Epithelial cell of proximal tubule (primary cell): ENCODE results near the gene SLC29A2. TPM values are rescaled to one million over a fixed set of nuclear protein-coding genes. Genes with fewer than 3 reads are reported as not detected.
A peak's percentile ranks its signal among the peaks of the same experiment; 100 is the strongest.

Source experiments
- DNase-seq: peaks from one replicate; pipeline ENCODE4 v3.0.0-alpha.2; 2011; ENCODE audit warnings: low read depth
- H3K4me3 ChIP-seq: 2 replicates; pipeline ENCODE4 v1.5.1; 2011; ENCODE audit warnings: low read depth, mild to moderate bottlenecking, low read length
- total RNA-seq: library from RNA; depleted of rRNA; stranded (reverse); fragments of >200 nt; gene quantifications from 2 replicates; pipeline ENCODE4 v1.2.3, GENCODE V29; 2015
- TF ChIP-seq, protein P1 (sequence below): conservative IDR thresholded peaks from 2 replicates; pipeline ENCODE4 v1.5.1; 2012; ENCODE audit warnings: low read depth, mild to moderate bottlenecking, low read length

Gene SLC29A2
- total RNA-seq, 1 donor from 2014 or later = 6.6 TPM

DNA sequence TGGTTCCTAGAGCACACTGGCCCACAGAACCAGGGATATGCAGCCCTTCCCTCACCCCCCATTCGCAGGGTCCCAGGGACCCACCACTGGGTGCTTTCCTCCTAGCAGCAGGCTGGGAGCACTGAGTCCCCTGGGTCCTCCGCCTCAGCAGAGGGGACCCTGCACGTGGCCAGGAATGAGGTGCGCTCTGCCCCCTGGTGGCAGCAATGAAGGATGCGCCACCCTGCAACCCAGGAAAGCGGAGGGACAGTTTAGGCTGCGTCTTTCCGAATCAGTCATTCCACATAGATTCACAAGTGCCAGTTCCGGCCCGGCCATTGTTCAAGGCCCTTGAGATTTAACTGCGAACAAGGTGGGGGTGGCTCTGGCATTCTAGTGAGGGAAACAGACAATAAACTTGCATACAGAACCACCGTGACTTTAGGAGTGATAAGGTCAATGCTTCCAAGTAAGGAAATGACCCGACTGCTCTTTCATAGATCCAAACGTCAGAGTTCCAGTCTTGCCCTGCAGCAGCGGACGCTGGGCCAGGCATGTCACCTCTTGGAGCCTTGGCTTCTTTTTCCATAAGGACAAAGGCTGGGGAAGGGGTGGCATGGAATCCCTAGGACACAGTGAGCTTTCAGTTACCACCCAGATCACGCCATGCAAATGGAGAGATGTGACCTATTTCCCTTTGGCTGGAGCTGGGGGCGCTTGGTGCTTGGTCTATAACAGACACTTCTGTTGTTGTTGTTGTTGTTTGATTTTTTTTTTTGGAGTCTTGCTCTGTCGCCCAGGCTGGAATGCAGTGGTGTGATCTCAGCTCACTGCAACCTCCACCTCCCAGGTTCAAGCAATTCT lies 43.0 kb downstream of the SLC29A2 start:
- no peak overlapping the region for H3K4me3 ChIP-seq
- TF ChIP-seq, protein P1, sequence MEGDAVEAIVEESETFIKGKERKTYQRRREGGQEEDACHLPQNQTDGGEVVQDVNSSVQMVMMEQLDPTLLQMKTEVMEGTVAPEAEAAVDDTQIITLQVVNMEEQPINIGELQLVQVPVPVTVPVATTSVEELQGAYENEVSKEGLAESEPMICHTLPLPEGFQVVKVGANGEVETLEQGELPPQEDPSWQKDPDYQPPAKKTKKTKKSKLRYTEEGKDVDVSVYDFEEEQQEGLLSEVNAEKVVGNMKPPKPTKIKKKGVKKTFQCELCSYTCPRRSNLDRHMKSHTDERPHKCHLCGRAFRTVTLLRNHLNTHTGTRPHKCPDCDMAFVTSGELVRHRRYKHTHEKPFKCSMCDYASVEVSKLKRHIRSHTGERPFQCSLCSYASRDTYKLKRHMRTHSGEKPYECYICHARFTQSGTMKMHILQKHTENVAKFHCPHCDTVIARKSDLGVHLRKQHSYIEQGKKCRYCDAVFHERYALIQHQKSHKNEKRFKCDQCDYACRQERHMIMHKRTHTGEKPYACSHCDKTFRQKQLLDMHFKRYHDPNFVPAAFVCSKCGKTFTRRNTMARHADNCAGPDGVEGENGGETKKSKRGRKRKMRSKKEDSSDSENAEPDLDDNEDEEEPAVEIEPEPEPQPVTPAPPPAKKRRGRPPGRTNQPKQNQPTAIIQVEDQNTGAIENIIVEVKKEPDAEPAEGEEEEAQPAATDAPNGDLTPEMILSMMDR = peak; percentile 92
- DNase-seq = no peak

DNA sequence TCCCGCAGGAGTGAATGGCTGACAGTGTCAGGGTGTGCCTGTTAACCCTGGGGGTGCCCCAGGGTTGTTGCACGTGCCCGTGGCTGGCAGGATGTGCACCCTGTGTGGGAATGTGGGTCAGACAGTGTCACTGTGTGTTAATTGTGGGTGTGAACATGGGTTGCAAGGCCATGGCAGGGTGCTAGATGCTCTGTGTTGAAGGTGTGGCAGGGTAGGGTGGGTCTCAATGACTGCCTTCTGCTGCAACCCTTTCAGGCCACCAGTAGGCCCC lies 43.6 kb downstream of the SLC29A2 start:
- TF ChIP-seq, protein P1 = no peak
- no peak for DNase-seq
- no peak overlapping the region for H3K4me3 ChIP-seq

DNA sequence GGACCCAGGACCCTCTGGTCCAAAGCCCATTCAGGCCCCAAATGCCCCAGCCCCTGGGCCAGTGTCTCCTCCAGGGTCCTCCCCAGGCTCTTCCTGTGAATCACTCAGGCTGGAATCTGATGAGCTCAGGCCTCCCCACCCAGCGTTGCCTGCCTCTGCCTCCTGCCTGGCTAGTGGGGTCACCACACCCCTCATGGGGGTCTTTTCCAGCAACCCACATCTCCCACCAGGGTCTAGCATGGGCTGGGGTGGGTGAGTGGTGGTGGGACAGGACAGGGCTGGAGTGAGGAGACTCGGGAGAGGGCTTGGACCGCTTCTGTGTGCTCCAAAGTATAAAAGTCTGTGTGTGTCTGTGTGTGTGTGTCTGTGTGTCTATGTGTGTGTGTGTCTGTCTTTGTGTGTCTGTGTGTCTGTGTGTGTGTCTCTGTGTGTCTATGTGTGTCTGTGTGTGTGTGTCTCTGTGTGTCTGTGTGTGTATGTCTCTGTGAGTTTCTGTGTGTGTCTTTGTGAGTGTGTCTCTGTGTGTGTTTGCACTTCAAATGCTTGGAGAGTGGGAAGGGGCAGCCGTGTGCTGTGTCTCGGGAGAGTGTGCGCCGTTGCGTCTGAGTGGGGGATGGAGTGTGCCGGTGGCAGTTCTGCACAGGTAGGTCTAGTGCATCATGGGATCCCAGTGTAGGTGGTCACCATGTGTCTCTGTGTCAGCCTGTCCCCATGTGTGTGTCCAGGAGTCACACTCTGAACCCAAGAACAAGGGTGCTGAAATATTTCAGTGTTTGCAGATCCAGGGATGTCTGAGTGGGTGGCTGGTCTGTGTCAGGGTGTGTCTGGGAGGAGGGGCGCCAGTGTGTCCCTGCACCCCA lies 44.2 kb downstream of the SLC29A2 start:
- TF ChIP-seq, protein P1 = peak; percentile 8
- DNase-seq = no peak
- no peak overlapping the region for H3K4me3 ChIP-seq

DNA sequence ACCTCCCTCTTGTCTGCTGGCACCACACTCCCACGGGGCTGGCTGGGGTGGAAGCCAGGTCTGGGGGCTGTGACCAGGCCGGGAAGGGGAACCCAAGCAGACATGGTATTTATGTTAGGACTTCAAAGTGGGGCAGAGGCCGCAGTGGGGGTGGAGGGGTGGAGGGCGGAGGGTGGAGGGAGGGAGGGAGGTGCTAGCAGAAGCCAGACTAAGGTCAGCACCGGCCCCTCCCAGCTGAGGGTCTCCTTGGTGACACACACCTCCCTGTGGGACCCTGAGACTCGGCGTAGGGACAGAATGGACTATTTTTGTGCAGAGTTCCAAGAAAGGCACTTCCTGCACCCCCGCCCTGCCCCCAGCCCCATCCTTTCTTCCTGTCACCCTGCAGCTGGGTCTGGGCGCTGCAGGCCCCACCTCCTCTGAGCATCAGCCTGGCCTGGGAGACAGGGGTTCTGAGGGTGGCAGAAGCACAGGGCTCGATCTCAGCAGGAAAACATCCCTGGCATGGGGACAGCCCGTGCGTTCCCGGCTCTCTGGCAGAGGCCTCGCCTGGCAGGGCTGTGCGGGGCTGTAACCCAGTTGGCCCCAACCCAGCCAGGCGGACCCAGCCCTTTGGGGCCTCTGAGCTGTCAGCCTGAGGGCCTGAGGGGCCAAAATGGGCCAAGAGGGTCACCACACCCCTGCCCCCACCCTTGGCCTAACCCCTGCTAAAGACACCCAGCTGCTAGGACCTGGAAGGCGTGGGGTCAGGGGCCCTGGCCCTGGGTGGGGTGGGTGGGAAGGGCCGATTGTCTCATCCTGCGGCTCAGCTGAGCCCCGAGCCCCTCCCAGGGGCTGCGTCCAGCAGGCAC lies 45.1 kb downstream of the SLC29A2 start:
- H3K4me3 ChIP-seq = no peak overlapping the region
- no peak for DNase-seq
- TF ChIP-seq, protein P1 = no peak

DNA sequence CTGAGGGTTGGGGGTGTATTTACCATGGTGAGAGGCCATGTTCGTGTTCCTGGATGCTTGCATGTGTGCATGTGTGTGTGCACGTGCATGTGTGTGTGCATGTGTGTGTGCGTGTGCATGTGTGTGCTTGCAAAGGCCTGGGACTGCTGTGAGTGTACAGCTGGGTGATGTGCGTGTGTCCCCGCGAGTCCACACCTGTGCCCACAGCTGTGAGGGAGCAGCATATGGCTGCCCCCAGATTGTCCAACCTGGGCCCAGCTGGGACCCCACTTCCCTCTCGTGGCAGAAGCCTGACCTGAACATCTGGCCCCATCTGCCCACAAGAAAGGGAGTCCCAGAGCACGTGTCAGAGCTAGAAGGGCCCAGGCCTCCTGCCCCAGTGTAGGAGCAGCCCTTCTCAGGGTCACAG lies 46.3 kb downstream of the SLC29A2 start:
- H3K4me3 ChIP-seq = no peak overlapping the region
- DNase-seq = no peak
- TF ChIP-seq, protein P1 = no peak

DNA sequence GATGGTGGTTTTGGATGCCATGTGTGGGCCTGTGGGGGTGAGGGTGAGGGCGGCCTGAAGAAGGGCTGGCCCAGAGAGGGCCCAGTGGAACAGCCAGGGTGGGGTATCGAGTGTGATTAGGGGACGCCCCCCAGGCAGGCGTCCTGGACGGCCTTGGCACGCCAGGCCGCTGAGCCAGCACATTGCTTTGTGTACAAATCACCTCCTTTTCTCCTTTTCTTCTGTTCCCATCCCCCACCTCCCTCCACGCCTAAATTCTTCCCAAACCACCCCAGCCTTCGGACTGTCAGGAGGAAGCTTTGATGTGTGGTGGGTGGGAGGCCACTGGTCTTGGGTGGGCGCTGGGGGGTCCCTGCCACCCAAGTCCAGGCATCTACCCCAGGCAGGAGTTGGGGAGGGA lies 46.9 kb downstream of the SLC29A2 start:
- TF ChIP-seq, protein P1 = no peak
- no peak overlapping the region for H3K4me3 ChIP-seq
- DNase-seq = no peak
